HepG2 (cell line): ENCODE data around the gene EFNA2. TPM values are rescaled to one million over a fixed set of nuclear protein-coding genes. Genes with fewer than 3 reads are reported as not detected.

Experiments
- AGO2 ChIP-seq: fragments of 200-400 bp; formaldehyde crosslinking; optimal IDR thresholded peaks from 2 replicates; pipeline ENCODE3; 2017; ENCODE audit warnings: mild to moderate bottlenecking, low read depth, low read length, moderate library complexity
- FOXP1 ChIP-seq, 2 experiments: fragments of 450-650 bp in 1 of 2; IDR thresholded peaks; 2 replicates each; pipeline ENCODE4 v1.6.1; 2017 to 2018; ENCODE audit warnings: antibody characterized with exemption in 1 of 2
- MAZ ChIP-seq, 2 experiments: sonication (generic) in 1 of 2; formaldehyde crosslinking in 1 of 2; IDR thresholded peaks; 2 replicates each; pipeline versions ENCODE4 v1.5.0 to v1.6.1; 2012 to 2020; ENCODE audit warnings: low read depth in 2 of 2, mild to moderate bottlenecking in 2 of 2, borderline replicate concordance in 1 of 2, improper control_type of control experiment in 1 of 2, low read length in 1 of 2, missing genetic modification reagents in 1 of 2, moderate library complexity in 1 of 2
- NFKB2 ChIP-seq: sonication (generic); formaldehyde crosslinking; IDR thresholded peaks from 2 replicates; pipeline ENCODE4 v1.4.0; 2020; ENCODE audit warnings: missing genetic modification reagents, borderline replicate concordance
- POLR2A ChIP-seq, 2 experiments: IDR thresholded peaks; 2 replicates each; pipeline ENCODE4 v1.6.1; 2011; ENCODE audit warnings: low read depth in 2 of 2, low read length in 2 of 2, mild to moderate bottlenecking in 1 of 2, moderate library complexity in 1 of 2; ENCODE audit not compliant: insufficient read depth in 1 of 2
- RARA ChIP-seq: IDR thresholded peaks from 2 replicates; pipeline ENCODE4 v1.6.1; 2016; ENCODE audit warnings: missing genetic modification reagents, missing compliant biosample characterization
- SAP130 ChIP-seq: IDR thresholded peaks from 2 replicates; pipeline ENCODE4 v1.6.1; 2016; ENCODE audit warnings: low read depth
- SP4 ChIP-seq: sonication (generic); formaldehyde crosslinking; IDR thresholded peaks from 2 replicates; pipeline ENCODE4 v1.8.1; 2023; ENCODE audit warnings: mild to moderate bottlenecking, missing genetic modification reagents
- ZNF724P ChIP-seq: sonication (generic); formaldehyde crosslinking; IDR thresholded peaks from 2 replicates; pipeline ENCODE4 v1.8.0; 2022; ENCODE audit warnings: missing genetic modification reagents, borderline replicate concordance
- polyA plus RNA-seq, 8 experiments: library from polyadenylated mRNA; depleted of rRNA in 3 of 8; stranded (reverse) in 7 of 8; unstranded in 1 of 8; fragments of >200 nt; fragmentation: Illumina TruSeq in 4 of 8; extraction: Trizol in 4 of 8; gene quantifications; 2 replicates each; pipeline versions ENCODE4 v1.2.1 to v1.2.3, GENCODE V29; 2011 to 2016; ENCODE audit warnings: low read depth in 4 of 8, missing spikeins in 1 of 8, mixed read lengths in 1 of 8; ENCODE audit not compliant: insufficient read depth in 1 of 8
- total RNA-seq, 5 experiments: library from RNA; depleted of rRNA; stranded (reverse); fragments of >200 nt; fragmentation: Illumina TruSeq; extraction: Trizol; gene quantifications; 2 replicates each; pipeline ENCODE4 v1.2.3, GENCODE V29; 2016; ENCODE audit warnings: low read depth in 1 of 5
- TF ChIP-seq, protein P1 (sequence below), 2 experiments: sonication (generic) in 1 of 2; formaldehyde crosslinking in 1 of 2; IDR thresholded peaks; 2 replicates each; pipeline versions ENCODE4 v1.6.1 to v1.9.0; 2014 to 2022; ENCODE audit warnings: antibody characterized with exemption in 1 of 2, borderline replicate concordance in 1 of 2, inconsistent platforms in 1 of 2, low read depth in 1 of 2, missing genetic modification reagents in 1 of 2
- TF ChIP-seq, protein P2 (sequence below): sonication (generic); formaldehyde crosslinking; IDR thresholded peaks from 2 replicates; pipeline ENCODE4 v1.4.0; 2020; ENCODE audit warnings: missing genetic modification reagents
- TF ChIP-seq, protein P3 (sequence below): conservative IDR thresholded peaks from 2 replicates; pipeline ENCODE4 v1.6.1; 2018; ENCODE audit warnings: missing genetic modification reagents
- TF ChIP-seq, protein P4 (sequence below): sonication (generic); formaldehyde crosslinking; IDR thresholded peaks from 2 replicates; pipeline ENCODE4 v1.8.0; 2022; ENCODE audit warnings: mild to moderate bottlenecking, missing genetic modification reagents, moderate library complexity
- TF ChIP-seq, protein P5 (sequence below): sonication (generic); formaldehyde crosslinking; conservative IDR thresholded peaks from 2 replicates; pipeline ENCODE4 v1.4.0; 2020; ENCODE audit warnings: missing genetic modification reagents
- TF ChIP-seq, protein P6 (sequence below): IDR thresholded peaks from 2 replicates; pipeline ENCODE4 v1.6.1; 2018; ENCODE audit warnings: missing genetic modification reagents, mild to moderate bottlenecking, missing compliant biosample characterization

Gene EFNA2
- total and polyA plus RNA-seq, 2 of the 13 experiments (the other 11 are each of a cell fraction or from before 2014, with no cell fraction given), result 6.0 to 9.9 TPM

DNA sequence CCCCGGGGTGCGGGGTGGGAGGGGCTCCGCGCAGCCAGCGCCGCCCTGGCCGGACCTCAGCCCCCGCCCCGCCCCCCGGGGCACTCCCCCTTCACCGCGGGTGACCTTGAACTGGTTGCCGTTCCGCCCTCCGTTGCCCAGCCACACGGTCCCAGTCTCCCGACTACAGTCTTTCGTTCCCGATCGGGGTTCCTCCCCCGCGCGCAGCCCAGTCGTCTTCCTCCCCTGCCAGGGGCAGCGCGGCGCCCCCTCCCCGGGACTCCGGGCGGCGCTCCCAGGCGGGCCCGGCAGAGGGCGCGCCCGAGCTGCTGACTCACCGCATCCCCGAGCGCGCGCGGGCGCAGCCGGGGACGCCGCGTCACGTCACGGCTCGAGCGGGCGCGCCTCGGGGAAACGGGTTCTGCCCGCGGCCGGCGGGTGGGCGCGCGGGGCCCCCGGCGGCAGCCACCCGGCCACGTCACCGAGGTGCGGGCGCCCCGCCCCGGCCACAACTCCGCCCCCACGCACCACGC lies 36.8 kb upstream of the EFNA2 start (continued):
- TF ChIP-seq, protein P1, sequence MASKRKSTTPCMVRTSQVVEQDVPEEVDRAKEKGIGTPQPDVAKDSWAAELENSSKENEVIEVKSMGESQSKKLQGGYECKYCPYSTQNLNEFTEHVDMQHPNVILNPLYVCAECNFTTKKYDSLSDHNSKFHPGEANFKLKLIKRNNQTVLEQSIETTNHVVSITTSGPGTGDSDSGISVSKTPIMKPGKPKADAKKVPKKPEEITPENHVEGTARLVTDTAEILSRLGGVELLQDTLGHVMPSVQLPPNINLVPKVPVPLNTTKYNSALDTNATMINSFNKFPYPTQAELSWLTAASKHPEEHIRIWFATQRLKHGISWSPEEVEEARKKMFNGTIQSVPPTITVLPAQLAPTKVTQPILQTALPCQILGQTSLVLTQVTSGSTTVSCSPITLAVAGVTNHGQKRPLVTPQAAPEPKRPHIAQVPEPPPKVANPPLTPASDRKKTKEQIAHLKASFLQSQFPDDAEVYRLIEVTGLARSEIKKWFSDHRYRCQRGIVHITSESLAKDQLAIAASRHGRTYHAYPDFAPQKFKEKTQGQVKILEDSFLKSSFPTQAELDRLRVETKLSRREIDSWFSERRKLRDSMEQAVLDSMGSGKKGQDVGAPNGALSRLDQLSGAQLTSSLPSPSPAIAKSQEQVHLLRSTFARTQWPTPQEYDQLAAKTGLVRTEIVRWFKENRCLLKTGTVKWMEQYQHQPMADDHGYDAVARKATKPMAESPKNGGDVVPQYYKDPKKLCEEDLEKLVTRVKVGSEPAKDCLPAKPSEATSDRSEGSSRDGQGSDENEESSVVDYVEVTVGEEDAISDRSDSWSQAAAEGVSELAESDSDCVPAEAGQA (IDR thresholded peaks at IDR 0.05; ENCODE audit: low read depth), result 0 out of 2 replicates have a peak, but pooled peaks have one; percentile 18
- TF ChIP-seq, protein P1 (CRISPR knock-in tag; IDR thresholded peaks at IDR 0.05; ENCODE audit: borderline replicate concordance), result no peak
- TF ChIP-seq AGO2 (peak; percentile 93), SP4 (CRISPR knock-in tag) (peak; percentile 30; the same call in 1 of the 2 replicates), FOXP1 (IDR thresholded peaks at IDR 0.05) (no peak), FOXP1 (CRISPR knock-in tag; IDR thresholded peaks at IDR 0.05) (no peak), SAP130 (CRISPR knock-in tag) (peak; percentile 16), NFKB2 (0 out of 2 replicates have a peak, but pooled peaks have one; percentile 5), RARA (peak; percentile 39; the same call in 1 of the 2 replicates), POLR2A (IDR thresholded peaks at IDR 0.05; ENCODE audit: insufficient read depth in 1 of 2, low read depth in 2 of 2, low read length in 2 of 2) (peak in 1 of 2 experiments; percentile 49; a peak in 2 of 4 replicates), ZNF724P (CRISPR knock-in tag) (0 out of 2 replicates have a peak, but pooled peaks have one; percentile 2), MAZ (IDR thresholded peaks at IDR 0.05; ENCODE audit: borderline replicate concordance, low read depth, low read length) (peak; percentile 14; the same call in 1 of the 2 replicates), MAZ (CRISPR knock-in tag; IDR thresholded peaks at IDR 0.05; ENCODE audit: low read depth) (peak; percentile 68; the same call in 1 of the 2 replicates)
- TF ChIP-seq, protein P2, sequence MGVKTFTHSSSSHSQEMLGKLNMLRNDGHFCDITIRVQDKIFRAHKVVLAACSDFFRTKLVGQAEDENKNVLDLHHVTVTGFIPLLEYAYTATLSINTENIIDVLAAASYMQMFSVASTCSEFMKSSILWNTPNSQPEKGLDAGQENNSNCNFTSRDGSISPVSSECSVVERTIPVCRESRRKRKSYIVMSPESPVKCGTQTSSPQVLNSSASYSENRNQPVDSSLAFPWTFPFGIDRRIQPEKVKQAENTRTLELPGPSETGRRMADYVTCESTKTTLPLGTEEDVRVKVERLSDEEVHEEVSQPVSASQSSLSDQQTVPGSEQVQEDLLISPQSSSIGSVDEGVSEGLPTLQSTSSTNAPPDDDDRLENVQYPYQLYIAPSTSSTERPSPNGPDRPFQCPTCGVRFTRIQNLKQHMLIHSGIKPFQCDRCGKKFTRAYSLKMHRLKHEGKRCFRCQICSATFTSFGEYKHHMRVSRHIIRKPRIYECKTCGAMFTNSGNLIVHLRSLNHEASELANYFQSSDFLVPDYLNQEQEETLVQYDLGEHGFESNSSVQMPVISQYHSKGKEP (CRISPR knock-in tag), result no peak
- TF ChIP-seq, protein P3, sequence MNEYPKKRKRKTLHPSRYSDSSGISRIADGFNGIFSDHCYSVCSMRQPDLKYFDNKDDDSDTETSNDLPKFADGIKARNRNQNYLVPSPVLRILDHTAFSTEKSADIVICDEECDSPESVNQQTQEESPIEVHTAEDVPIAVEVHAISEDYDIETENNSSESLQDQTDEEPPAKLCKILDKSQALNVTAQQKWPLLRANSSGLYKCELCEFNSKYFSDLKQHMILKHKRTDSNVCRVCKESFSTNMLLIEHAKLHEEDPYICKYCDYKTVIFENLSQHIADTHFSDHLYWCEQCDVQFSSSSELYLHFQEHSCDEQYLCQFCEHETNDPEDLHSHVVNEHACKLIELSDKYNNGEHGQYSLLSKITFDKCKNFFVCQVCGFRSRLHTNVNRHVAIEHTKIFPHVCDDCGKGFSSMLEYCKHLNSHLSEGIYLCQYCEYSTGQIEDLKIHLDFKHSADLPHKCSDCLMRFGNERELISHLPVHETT (CRISPR knock-in tag), result 0 out of 2 replicates have a peak, but pooled peaks have one; percentile 4
- TF ChIP-seq, protein P4, sequence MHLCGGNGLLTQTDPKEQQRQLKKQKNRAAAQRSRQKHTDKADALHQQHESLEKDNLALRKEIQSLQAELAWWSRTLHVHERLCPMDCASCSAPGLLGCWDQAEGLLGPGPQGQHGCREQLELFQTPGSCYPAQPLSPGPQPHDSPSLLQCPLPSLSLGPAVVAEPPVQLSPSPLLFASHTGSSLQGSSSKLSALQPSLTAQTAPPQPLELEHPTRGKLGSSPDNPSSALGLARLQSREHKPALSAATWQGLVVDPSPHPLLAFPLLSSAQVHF (CRISPR knock-in tag), result 0 out of 2 replicates have a peak, but pooled peaks have one; percentile 0
- TF ChIP-seq, protein P5, sequence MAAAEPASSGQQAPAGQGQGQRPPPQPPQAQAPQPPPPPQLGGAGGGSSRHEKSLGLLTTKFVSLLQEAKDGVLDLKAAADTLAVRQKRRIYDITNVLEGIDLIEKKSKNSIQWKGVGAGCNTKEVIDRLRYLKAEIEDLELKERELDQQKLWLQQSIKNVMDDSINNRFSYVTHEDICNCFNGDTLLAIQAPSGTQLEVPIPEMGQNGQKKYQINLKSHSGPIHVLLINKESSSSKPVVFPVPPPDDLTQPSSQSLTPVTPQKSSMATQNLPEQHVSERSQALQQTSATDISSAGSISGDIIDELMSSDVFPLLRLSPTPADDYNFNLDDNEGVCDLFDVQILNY (CRISPR knock-in tag), result no peak; the same call in 1 of the 2 replicates
- TF ChIP-seq, protein P6, sequence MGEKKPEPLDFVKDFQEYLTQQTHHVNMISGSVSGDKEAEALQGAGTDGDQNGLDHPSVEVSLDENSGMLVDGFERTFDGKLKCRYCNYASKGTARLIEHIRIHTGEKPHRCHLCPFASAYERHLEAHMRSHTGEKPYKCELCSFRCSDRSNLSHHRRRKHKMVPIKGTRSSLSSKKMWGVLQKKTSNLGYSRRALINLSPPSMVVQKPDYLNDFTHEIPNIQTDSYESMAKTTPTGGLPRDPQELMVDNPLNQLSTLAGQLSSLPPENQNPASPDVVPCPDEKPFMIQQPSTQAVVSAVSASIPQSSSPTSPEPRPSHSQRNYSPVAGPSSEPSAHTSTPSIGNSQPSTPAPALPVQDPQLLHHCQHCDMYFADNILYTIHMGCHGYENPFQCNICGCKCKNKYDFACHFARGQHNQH (CRISPR knock-in tag), result peak; percentile 8
- TF ChIP-seq, all 625 proteins: peak for 66
